K562 (cell line): ENCODE measurements around the gene BEST1. TPM values are rescaled to one million over a fixed set of nuclear protein-coding genes. Genes with fewer than 3 reads are reported as not detected.

Source experiments
- MAFG ChIP-seq: fragments of 450-650 bp; conservative IDR thresholded peaks from 2 replicates; pipeline ENCODE4 v1.6.1; 2016; ENCODE audit warnings: missing genetic modification characterization, missing compliant biosample characterization
- MGA ChIP-seq: fragments of 450-650 bp; IDR thresholded peaks from 2 replicates; pipeline ENCODE4 v1.6.1; 2016; ENCODE audit warnings: mild to moderate bottlenecking, moderate library complexity
- NFRKB ChIP-seq: fragments of 450-650 bp; IDR thresholded peaks from 2 replicates; pipeline ENCODE4 v1.6.1; 2016; ENCODE audit warnings: low read depth
- NONO ChIP-seq, 2 experiments: fragments of 200-400 bp in 1 of 2; fragments of 450-650 bp in 1 of 2; formaldehyde crosslinking in 1 of 2; IDR thresholded peaks; 2 replicates each; pipeline ENCODE4 v1.6.1; 2017; ENCODE audit warnings: low read depth in 2 of 2, mild to moderate bottlenecking in 2 of 2, moderate library complexity in 2 of 2, low read length in 1 of 2
- POLR2G ChIP-seq: fragments of 200-400 bp; formaldehyde crosslinking; IDR thresholded peaks from 2 replicates; pipeline ENCODE4 v1.6.1; 2017; ENCODE audit warnings: low read depth, mild to moderate bottlenecking, antibody characterized with exemption, low read length, moderate library complexity
- TAL1 ChIP-seq: fragments of 450-650 bp; IDR thresholded peaks from 2 replicates; pipeline ENCODE4 v1.6.1; 2016; ENCODE audit warnings: mild to moderate bottlenecking
- ZBTB33 ChIP-seq: sonication (generic); formaldehyde crosslinking; IDR thresholded peaks from 2 replicates; pipeline ENCODE4 v1.8.1; 2023; ENCODE audit warnings: mild to moderate bottlenecking, missing genetic modification reagents
- ZNF518B ChIP-seq: fragments of 250-450 bp; sonication (Bioruptor Pico); IDR thresholded peaks from 2 replicates; pipeline ENCODE4 v1.5.0; 2021; ENCODE audit warnings: mild to moderate bottlenecking, moderate library complexity
- polyA plus RNA-seq, 8 experiments: library from polyadenylated mRNA; depleted of rRNA in 4 of 8; stranded (reverse) in 5 of 8; unstranded in 3 of 8; fragments of >200 nt; fragmentation: Nextera tagmentation in 2 of 8; fragmentation: Illumina TruSeq in 1 of 8; extraction: Ambion mirVana in 2 of 8; extraction: Trizol in 1 of 8; gene quantifications; 2 replicates each; pipeline versions ENCODE4 v1.2.1 to v1.2.3, GENCODE V29; 2011 to 2014; ENCODE audit warnings: inconsistent platforms in 1 of 8, missing spikeins in 1 of 8
- total RNA-seq, 7 experiments: library from RNA; depleted of rRNA in 6 of 7; stranded (reverse); fragments of >200 nt in 6 of 7; fragmentation: Illumina TruSeq in 2 of 7; extraction: Trizol in 2 of 7; gene quantifications; 2 replicates each; pipeline versions ENCODE4 v1.2.1 to v1.2.3, GENCODE V29; 2011 to 2021; ENCODE audit warnings: low replicate concordance in 1 of 7

BEST1 gene
- total and polyA plus RNA-seq, 9 of the 15 experiments (the other 6 are each of a cell fraction or from before 2014, with no cell fraction given) = 0.07 to 1.3 (median 0.40) TPM

- TF ChIP-seq ZBTB33 (CRISPR knock-in tag) = no peak
- TF ChIP-seq NONO (IDR thresholded peaks at IDR 0.05; ENCODE audit: low read depth in 2 of 2, low read length in 1 of 2) = peak in 1 of 2 experiments; percentile 62; a peak in 1 of 4 replicates
- TF ChIP-seq MAFG (tag) = no peak
- no peak for TF ChIP-seq TAL1
- no peak for TF ChIP-seq MGA
- TF ChIP-seq ZNF518B = no peak
- TF ChIP-seq NFRKB = no peak
- peak; percentile 67; the same call in 1 of the 2 replicates for TF ChIP-seq POLR2G
Measured at GRCh38 chr11:61917334-61918109, 32.6 kb upstream of the BEST1 start, which contains the start of gene RAB3IL1 (continued).
